Endometrial microvascular endothelial cells (primary cell): Measurements from ENCODE around the gene SGCB. TPM values are rescaled to one million over a fixed set of nuclear protein-coding genes. Genes with fewer than 3 reads are reported as not detected.

Experiments
- total RNA-seq: library from RNA; depleted of rRNA; stranded (reverse); fragments of >200 nt; gene quantifications from one replicate; pipeline ENCODE4 v1.2.3, GENCODE V29; 2015; ENCODE audit errors: inconsistent ontology term

The SGCB gene
- total RNA-seq, 1 donor from 2014 or later: 29.4 TPM

Other genes starting within 250 kb of the SGCB start
- 15.8 TPM for gene DCUN1D4, start 195.1 kb downstream of the SGCB start, total RNA-seq
- gene LRRC66, start 17.9 kb downstream of the SGCB start, total RNA-seq: 0.09 TPM
- gene SPATA18, start 13.0 kb upstream of the SGCB start, total RNA-seq: 7.2 TPM